HUES48 (cell line): ENCODE results near the gene COG5.

Experiments used
- H3K27ac ChIP-seq: one replicate; pipeline ENCODE4 v1.7.0; 2013; ENCODE audit warnings: low read depth, low read length, inconsistent platforms
- H3K27me3 ChIP-seq: 2 replicates; pipeline ENCODE4 v1.6.1; 2013; ENCODE audit warnings: mild to moderate bottlenecking, low read length; ENCODE audit not compliant: control insufficient read depth, insufficient read depth
- H3K36me3 ChIP-seq: 2 replicates; pipeline ENCODE4 v1.6.1; 2013; ENCODE audit warnings: low read length; ENCODE audit not compliant: control insufficient read depth, insufficient read depth
- H3K4me1 ChIP-seq: 2 replicates; pipeline ENCODE4 v1.6.1; 2013; ENCODE audit warnings: mild to moderate bottlenecking, low read length; ENCODE audit not compliant: control insufficient read depth, insufficient read depth
- H3K4me3 ChIP-seq: 2 replicates; pipeline ENCODE4 v1.5.1; 2013; ENCODE audit warnings: mild to moderate bottlenecking, low read depth, low read length
- H3K9ac ChIP-seq: 2 replicates; pipeline ENCODE4 v1.6.1; 2013; ENCODE audit warnings: mild to moderate bottlenecking, low read depth, low read length, moderate library complexity
- H3K9me3 ChIP-seq: 2 replicates; pipeline ENCODE4 v1.6.1; 2013; ENCODE audit warnings: low read length; ENCODE audit not compliant: control insufficient read depth, insufficient read depth

Gene COG5

GRCh38 chr7:107505997-107506673 lies 57.6 kb downstream of the COG5 start:
- no peak overlapping the region for H3K9ac ChIP-seq
- H3K27me3 ChIP-seq, result no peaks in the 10 kb centered on the region
- peaks cover 12% of the 10 kb centered on the region for H3K9me3 ChIP-seq
- no peak overlapping the region for H3K4me3 ChIP-seq
- no peaks in the 10 kb centered on the region for H3K4me1 ChIP-seq
- H3K27ac ChIP-seq, result no peak overlapping the region
- no peaks in the 10 kb centered on the region for H3K36me3 ChIP-seq

- no peaks in the 10 kb centered on the region for H3K36me3 ChIP-seq
- no peak overlapping the region for H3K4me3 ChIP-seq
- peaks cover 12% of the 10 kb centered on the region for H3K9me3 ChIP-seq
- H3K27ac ChIP-seq, result no peak overlapping the region
- no peaks in the 10 kb centered on the region for H3K4me1 ChIP-seq
- no peak overlapping the region for H3K9ac ChIP-seq
- H3K27me3 ChIP-seq, result no peaks in the 10 kb centered on the region
These were observed 58.4 kb downstream of the COG5 start for GRCh38 chr7:107505362-107505761.

GRCh38 chr7:107503687-107504086 lies 60.0 kb downstream of the COG5 start:
- Histone ChIP-seq H3K36me3 (no peaks in the 10 kb centered on the region), H3K4me1 (no peaks in the 10 kb centered on the region), H3K27me3 (no peaks in the 10 kb centered on the region), H3K9ac (no peak overlapping the region), H3K9me3 (peaks cover 9% of the 10 kb centered on the region), H3K4me3 (no peak overlapping the region), H3K27ac (no peak overlapping the region)

- H3K27ac ChIP-seq, result no peak overlapping the region
- peaks cover 4% of the 10 kb centered on the region for H3K9me3 ChIP-seq
- no peaks in the 10 kb centered on the region for H3K27me3 ChIP-seq
- H3K36me3 ChIP-seq, result no peaks in the 10 kb centered on the region
- no peak overlapping the region for H3K4me3 ChIP-seq
- no peaks in the 10 kb centered on the region for H3K4me1 ChIP-seq
- H3K9ac ChIP-seq, result no peak overlapping the region
These were observed 60.9 kb downstream of the COG5 start for GRCh38 chr7:107502797-107503196.

GRCh38 chr7:107502154-107502553 lies 61.6 kb downstream of the COG5 start:
- no peaks in the 10 kb centered on the region for H3K27me3 ChIP-seq
- no peak overlapping the region for H3K4me3 ChIP-seq
- no peaks in the 10 kb centered on the region for H3K4me1 ChIP-seq
- no peak overlapping the region for H3K27ac ChIP-seq
- H3K9me3 ChIP-seq, result no peaks in the 10 kb centered on the region
- no peaks in the 10 kb centered on the region for H3K36me3 ChIP-seq
- H3K9ac ChIP-seq, result no peak overlapping the region

- H3K9me3 ChIP-seq, result no peaks in the 10 kb centered on the region
- H3K36me3 ChIP-seq, result no peaks in the 10 kb centered on the region
These were observed 62.1 kb downstream of the COG5 start for GRCh38 chr7:107501593-107501992.

GRCh38 chr7:107499731-107500130 lies 64.0 kb downstream of the COG5 start:
- H3K9me3 ChIP-seq, result no peaks in the 10 kb centered on the region
- H3K27me3 ChIP-seq, result no peaks in the 10 kb centered on the region
- no peak overlapping the region for H3K4me3 ChIP-seq

More at GRCh38 chr7:107501593-107501992, 62.1 kb downstream of the COG5 start:
- no peak overlapping the region for H3K4me3 ChIP-seq
- no peak overlapping the region for H3K9ac ChIP-seq
- no peaks in the 10 kb centered on the region for H3K27me3 ChIP-seq
- no peaks in the 10 kb centered on the region for H3K4me1 ChIP-seq
- H3K27ac ChIP-seq, result no peak overlapping the region

GRCh38 chr7:107495516-107495915 lies 68.2 kb downstream of the COG5 start:
- Histone ChIP-seq H3K27ac (no peak overlapping the region), H3K4me3 (no peak overlapping the region), H3K9me3 (no peaks in the 10 kb centered on the region), H3K36me3 (no peaks in the 10 kb centered on the region), H3K27me3 (no peaks in the 10 kb centered on the region), H3K9ac (no peak overlapping the region), H3K4me1 (no peaks in the 10 kb centered on the region)

More at GRCh38 chr7:107499731-107500130, 64.0 kb downstream of the COG5 start:
- no peaks in the 10 kb centered on the region for H3K36me3 ChIP-seq
- H3K27ac ChIP-seq, result no peak overlapping the region
- H3K4me1 ChIP-seq, result no peaks in the 10 kb centered on the region
- H3K9ac ChIP-seq, result no peak overlapping the region

- Histone ChIP-seq H3K27me3 (no peaks in the 10 kb centered on the region), H3K4me3 (no peak overlapping the region), H3K9me3 (no peaks in the 10 kb centered on the region), H3K27ac (no peak overlapping the region), H3K36me3 (no peaks in the 10 kb centered on the region), H3K9ac (no peak overlapping the region), H3K4me1 (no peaks in the 10 kb centered on the region)
These were observed 68.8 kb downstream of the COG5 start for GRCh38 chr7:107494884-107495283.

GRCh38 chr7:107494315-107494751 lies 69.4 kb downstream of the COG5 start:
- H3K9me3 ChIP-seq, result no peaks in the 10 kb centered on the region
- H3K27me3 ChIP-seq, result no peaks in the 10 kb centered on the region
- no peak overlapping the region for H3K4me3 ChIP-seq
- no peak overlapping the region for H3K9ac ChIP-seq
- H3K27ac ChIP-seq, result no peak overlapping the region
- H3K4me1 ChIP-seq, result no peaks in the 10 kb centered on the region
- H3K36me3 ChIP-seq, result no peaks in the 10 kb centered on the region

- Histone ChIP-seq H3K27ac (no peak overlapping the region), H3K4me3 (no peak overlapping the region), H3K27me3 (no peaks in the 10 kb centered on the region), H3K36me3 (no peaks in the 10 kb centered on the region), H3K9ac (no peak overlapping the region), H3K4me1 (no peaks in the 10 kb centered on the region), H3K9me3 (no peaks in the 10 kb centered on the region)
These were observed 70.8 kb downstream of the COG5 start for GRCh38 chr7:107492875-107493274.
